ENCODE data around the gene GOLGA6L10.
"Not testable (repeated sequence)": the region's sequence is repeated elsewhere in the genome, so short reads cannot be mapped to it uniquely, and the experiment has no call there.

GOLGA6L10 gene

GRCh38 chr15:82327372-82327771 lies 21.9 kb downstream of the GOLGA6L10 start:
- not testable (repeated sequence) for H3K27ac ChIP-seq (ENCODE audit: low read length); H3K9ac ChIP-seq (ENCODE audit: low read length); H3K9me3 ChIP-seq (ENCODE audit: control insufficient read depth, low read depth, low read length); H3K27me3 ChIP-seq (ENCODE audit: control insufficient read depth, insufficient read depth, low read length); H3K4me3 ChIP-seq (ENCODE audit: low read length); H3K4me1 ChIP-seq (ENCODE audit: control insufficient read depth, low read depth, low read length); H3K36me3 ChIP-seq (ENCODE audit: control insufficient read depth, low read depth, low read length)

GRCh38 chr15:82326896-82327295 lies 22.4 kb downstream of the GOLGA6L10 start:
- H3K9me3 ChIP-seq (ENCODE audit: control insufficient read depth, low read depth, low read length), result not testable (repeated sequence)

GRCh38 chr15:82325646-82326045 lies 23.6 kb downstream of the GOLGA6L10 start:
- not testable (repeated sequence) for H3K9me3 ChIP-seq (ENCODE audit: control insufficient read depth, low read depth, low read length); H3K4me1 ChIP-seq (ENCODE audit: control insufficient read depth, low read depth, low read length); H3K4me3 ChIP-seq (ENCODE audit: low read length); H3K36me3 ChIP-seq (ENCODE audit: control insufficient read depth, low read depth, low read length); H3K27me3 ChIP-seq (ENCODE audit: control insufficient read depth, insufficient read depth, low read length); H3K27ac ChIP-seq (ENCODE audit: low read length); H3K9ac ChIP-seq (ENCODE audit: low read length)

More at GRCh38 chr15:82326896-82327295, 22.4 kb downstream of the GOLGA6L10 start:
- not testable (repeated sequence) for H3K27me3 ChIP-seq (ENCODE audit: control insufficient read depth, insufficient read depth, low read length); H3K36me3 ChIP-seq (ENCODE audit: control insufficient read depth, low read depth, low read length); H3K9ac ChIP-seq (ENCODE audit: low read length); H3K4me3 ChIP-seq (ENCODE audit: low read length); H3K4me1 ChIP-seq (ENCODE audit: control insufficient read depth, low read depth, low read length); H3K27ac ChIP-seq (ENCODE audit: low read length)

GRCh38 chr15:82324831-82325230 lies 24.4 kb downstream of the GOLGA6L10 start:
- not testable (repeated sequence) for H3K27ac ChIP-seq (ENCODE audit: low read length); H3K4me1 ChIP-seq (ENCODE audit: control insufficient read depth, low read depth, low read length); H3K27me3 ChIP-seq (ENCODE audit: control insufficient read depth, insufficient read depth, low read length); H3K36me3 ChIP-seq (ENCODE audit: control insufficient read depth, low read depth, low read length); H3K9me3 ChIP-seq (ENCODE audit: control insufficient read depth, low read depth, low read length); H3K4me3 ChIP-seq (ENCODE audit: low read length); H3K9ac ChIP-seq (ENCODE audit: low read length)

GRCh38 chr15:82322488-82322887 lies 26.8 kb downstream of the GOLGA6L10 start:
- H3K9me3 ChIP-seq (ENCODE audit: control insufficient read depth, low read depth, low read length); H3K4me1 ChIP-seq (ENCODE audit: control insufficient read depth, low read depth, low read length); H3K9ac ChIP-seq (ENCODE audit: low read length); H3K4me3 ChIP-seq (ENCODE audit: low read length); H3K27me3 ChIP-seq (ENCODE audit: control insufficient read depth, insufficient read depth, low read length); H3K36me3 ChIP-seq (ENCODE audit: control insufficient read depth, low read depth, low read length); H3K27ac ChIP-seq (ENCODE audit: low read length): not testable (repeated sequence)

- not testable (repeated sequence) for H3K27me3 ChIP-seq (ENCODE audit: control insufficient read depth, insufficient read depth, low read length); H3K27ac ChIP-seq (ENCODE audit: low read length); H3K4me3 ChIP-seq (ENCODE audit: low read length); H3K9ac ChIP-seq (ENCODE audit: low read length); H3K36me3 ChIP-seq (ENCODE audit: control insufficient read depth, low read depth, low read length); H3K4me1 ChIP-seq (ENCODE audit: control insufficient read depth, low read depth, low read length); H3K9me3 ChIP-seq (ENCODE audit: control insufficient read depth, low read depth, low read length)
Observed at GRCh38 chr15:82320861-82321260, 28.4 kb downstream of the GOLGA6L10 start.

- not testable (repeated sequence) for H3K4me3 ChIP-seq (ENCODE audit: low read length); H3K36me3 ChIP-seq (ENCODE audit: control insufficient read depth, low read depth, low read length); H3K27ac ChIP-seq (ENCODE audit: low read length); H3K4me1 ChIP-seq (ENCODE audit: control insufficient read depth, low read depth, low read length); H3K9me3 ChIP-seq (ENCODE audit: control insufficient read depth, low read depth, low read length); H3K27me3 ChIP-seq (ENCODE audit: control insufficient read depth, insufficient read depth, low read length); H3K9ac ChIP-seq (ENCODE audit: low read length)
Observed at GRCh38 chr15:82319522-82320278, 29.6 kb downstream of the GOLGA6L10 start.

GRCh38 chr15:82318281-82318680 lies 31.0 kb downstream of the GOLGA6L10 start:
- H3K4me3 ChIP-seq (ENCODE audit: low read length); H3K36me3 ChIP-seq (ENCODE audit: control insufficient read depth, low read depth, low read length); H3K4me1 ChIP-seq (ENCODE audit: control insufficient read depth, low read depth, low read length); H3K9ac ChIP-seq (ENCODE audit: low read length); H3K27me3 ChIP-seq (ENCODE audit: control insufficient read depth, insufficient read depth, low read length); H3K9me3 ChIP-seq (ENCODE audit: control insufficient read depth, low read depth, low read length); H3K27ac ChIP-seq (ENCODE audit: low read length): not testable (repeated sequence)

GRCh38 chr15:82317516-82317915 lies 31.8 kb downstream of the GOLGA6L10 start:
- not testable (repeated sequence) for H3K9ac ChIP-seq (ENCODE audit: low read length); H3K4me1 ChIP-seq (ENCODE audit: control insufficient read depth, low read depth, low read length); H3K27ac ChIP-seq (ENCODE audit: low read length); H3K4me3 ChIP-seq (ENCODE audit: low read length); H3K9me3 ChIP-seq (ENCODE audit: control insufficient read depth, low read depth, low read length); H3K36me3 ChIP-seq (ENCODE audit: control insufficient read depth, low read depth, low read length); H3K27me3 ChIP-seq (ENCODE audit: control insufficient read depth, insufficient read depth, low read length)

GRCh38 chr15:82317091-82317489 lies 32.2 kb downstream of the GOLGA6L10 start:
- Histone ChIP-seq H3K27ac (ENCODE audit: low read length) (no peak overlapping the region), H3K36me3 (ENCODE audit: control insufficient read depth, low read depth, low read length) (no peaks in the 10 kb centered on the region), H3K4me1 (ENCODE audit: control insufficient read depth, low read depth, low read length) (no peaks in the 10 kb centered on the region), H3K9me3 (ENCODE audit: control insufficient read depth, low read depth, low read length) (no peaks in the 10 kb centered on the region), H3K4me3 (ENCODE audit: low read length) (no peak overlapping the region), H3K27me3 (ENCODE audit: control insufficient read depth, insufficient read depth, low read length) (no peaks in the 10 kb centered on the region), H3K9ac (ENCODE audit: low read length) (no peak overlapping the region)

- H3K9me3 ChIP-seq (ENCODE audit: control insufficient read depth, low read depth, low read length); H3K4me3 ChIP-seq (ENCODE audit: low read length); H3K4me1 ChIP-seq (ENCODE audit: control insufficient read depth, low read depth, low read length); H3K9ac ChIP-seq (ENCODE audit: low read length); H3K27ac ChIP-seq (ENCODE audit: low read length); H3K36me3 ChIP-seq (ENCODE audit: control insufficient read depth, low read depth, low read length); H3K27me3 ChIP-seq (ENCODE audit: control insufficient read depth, insufficient read depth, low read length): not testable (repeated sequence)
Observed at GRCh38 chr15:82316247-82317090, 32.8 kb downstream of the GOLGA6L10 start.
